ENCODE results near the gene LRP1B.

Gene LRP1B

GRCh38 chr2:140269000-140269399, 1861.8 kb downstream of the LRP1B start:
- H3K4me3 ChIP-seq (IDR thresholded peaks at IDR 0.05; ENCODE audit: insufficient read depth, low read depth, low read length): no peak overlapping the region
- H3K4me1 ChIP-seq (ENCODE audit: low read depth, poor library complexity, severe bottlenecking): no peaks in the 10 kb centered on the region
- H3K4me2 ChIP-seq: no peak overlapping the region
- H2AFZ ChIP-seq (ENCODE audit: low read depth): no peak overlapping the region
- H3K36me3 ChIP-seq (ENCODE audit: insufficient read depth): no peaks in the 10 kb centered on the region
- no peak overlapping the region for H3K9ac ChIP-seq
- no peaks in the 10 kb centered on the region for H3K79me2 ChIP-seq (ENCODE audit: insufficient read depth, low read depth)
- H4K20me1 ChIP-seq (ENCODE audit: insufficient read depth): no peaks in the 10 kb centered on the region
- no peak for TF ChIP-seq CTCF (conservative IDR thresholded peaks at IDR 0.05; ENCODE audit: low read depth, low read length)
- H3K27me3 ChIP-seq (ENCODE audit: insufficient read depth, low read depth): no peaks in the 10 kb centered on the region
- H3K27ac ChIP-seq: no peak overlapping the region

GRCh38 chr2:140262908-140263307, 1867.9 kb downstream of the LRP1B start:
- no peak overlapping the region for H3K27ac ChIP-seq
- no peak overlapping the region for H2AFZ ChIP-seq (ENCODE audit: low read depth)
- no peak overlapping the region for H3K4me3 ChIP-seq (IDR thresholded peaks at IDR 0.05; ENCODE audit: insufficient read depth, low read depth, low read length)
- no peaks in the 10 kb centered on the region for H3K79me2 ChIP-seq (ENCODE audit: insufficient read depth, low read depth)
- no peaks in the 10 kb centered on the region for H3K27me3 ChIP-seq (ENCODE audit: insufficient read depth, low read depth)
- no peak overlapping the region for H3K9ac ChIP-seq
- H3K4me2 ChIP-seq: no peak overlapping the region
- H4K20me1 ChIP-seq (ENCODE audit: insufficient read depth): no peaks in the 10 kb centered on the region
- H3K4me1 ChIP-seq (ENCODE audit: low read depth, poor library complexity, severe bottlenecking): no peaks in the 10 kb centered on the region
- TF ChIP-seq CTCF (conservative IDR thresholded peaks at IDR 0.05; ENCODE audit: low read depth, low read length): no peak
- H3K36me3 ChIP-seq (ENCODE audit: insufficient read depth): no peaks in the 10 kb centered on the region

- H3K36me3 ChIP-seq (ENCODE audit: insufficient read depth): no peaks in the 10 kb centered on the region
- H3K9ac ChIP-seq: no peak overlapping the region
- H4K20me1 ChIP-seq (ENCODE audit: insufficient read depth): no peaks in the 10 kb centered on the region
- H3K4me2 ChIP-seq: no peak overlapping the region
- no peak for TF ChIP-seq CTCF (conservative IDR thresholded peaks at IDR 0.05; ENCODE audit: low read depth, low read length)
- H3K27ac ChIP-seq: no peak overlapping the region
- H3K4me3 ChIP-seq (IDR thresholded peaks at IDR 0.05; ENCODE audit: insufficient read depth, low read depth, low read length): no peak overlapping the region
- H3K27me3 ChIP-seq (ENCODE audit: insufficient read depth, low read depth): no peaks in the 10 kb centered on the region
- no peaks in the 10 kb centered on the region for H3K79me2 ChIP-seq (ENCODE audit: insufficient read depth, low read depth)
- H2AFZ ChIP-seq (ENCODE audit: low read depth): no peak overlapping the region
- H3K4me1 ChIP-seq (ENCODE audit: low read depth, poor library complexity, severe bottlenecking): no peaks in the 10 kb centered on the region
Observed at GRCh38 chr2:140257692-140258300, 1873.0 kb downstream of the LRP1B start.

GRCh38 chr2:140256080-140256479, 1874.7 kb downstream of the LRP1B start:
- no peak overlapping the region for H3K4me2 ChIP-seq
- TF ChIP-seq CTCF (conservative IDR thresholded peaks at IDR 0.05; ENCODE audit: low read depth, low read length): no peak
- no peak overlapping the region for H2AFZ ChIP-seq (ENCODE audit: low read depth)
- no peaks in the 10 kb centered on the region for H3K4me1 ChIP-seq (ENCODE audit: low read depth, poor library complexity, severe bottlenecking)
- no peak overlapping the region for H3K4me3 ChIP-seq (IDR thresholded peaks at IDR 0.05; ENCODE audit: insufficient read depth, low read depth, low read length)
- H3K79me2 ChIP-seq (ENCODE audit: insufficient read depth, low read depth): no peaks in the 10 kb centered on the region
- no peaks in the 10 kb centered on the region for H3K27me3 ChIP-seq (ENCODE audit: insufficient read depth, low read depth)
- no peaks in the 10 kb centered on the region for H3K36me3 ChIP-seq (ENCODE audit: insufficient read depth)
- H4K20me1 ChIP-seq (ENCODE audit: insufficient read depth): no peaks in the 10 kb centered on the region
- H3K9ac ChIP-seq: no peak overlapping the region
- no peak overlapping the region for H3K27ac ChIP-seq

Measured in KMS-11 (cell line).